ENCODE results near the gene MTARC2. TPM values are rescaled to one million over a fixed set of nuclear protein-coding genes. Genes with fewer than 3 reads are reported as not detected.
"Not testable (repeated sequence)": the region's sequence is repeated elsewhere in the genome, so short reads cannot be mapped to it uniquely, and the experiment has no call there.

MTARC2 gene
- total and polyA plus RNA-seq, 2 experiments from 2014 or later: 36.4 to 54.5 TPM

DNA sequence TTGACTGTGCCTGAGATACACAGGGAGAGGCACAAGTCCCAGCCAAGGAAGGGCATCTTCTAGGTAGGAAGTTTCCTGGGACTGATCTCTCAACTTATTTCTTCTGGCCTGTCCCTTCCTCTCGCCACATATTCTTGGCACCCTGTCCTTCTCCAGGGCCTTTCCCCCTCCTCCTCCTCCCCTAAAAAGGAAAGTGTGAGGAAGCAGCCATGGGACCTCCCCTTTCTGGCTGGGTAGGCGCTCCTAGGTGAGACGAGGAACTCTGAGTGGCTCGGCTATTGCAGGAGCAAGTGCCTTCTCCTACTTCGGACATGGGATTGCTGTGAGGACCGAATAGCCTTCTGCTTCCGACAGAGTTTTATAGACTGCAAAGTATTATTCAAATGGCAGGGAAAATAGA lies 15.5 kb upstream of the MTARC2 start:
- no peak for DNase-seq (ENCODE audit: low read depth in 1 of 2, low spot score in 1 of 2)
- H3K9me3 ChIP-seq (ENCODE audit: low read depth): no peaks in the 10 kb centered on the region
- TF ChIP-seq CTCF (IDR thresholded peaks at IDR 0.05; ENCODE audit: low read depth, low read length): no peak
- no peak overlapping the region for H3K4me3 ChIP-seq
- H3K4me1 ChIP-seq (ENCODE audit: low read depth): no peaks in the 10 kb centered on the region
- no peaks in the 10 kb centered on the region for H3K36me3 ChIP-seq
- no peaks in the 10 kb centered on the region for H3K27me3 ChIP-seq
- no peak overlapping the region for H3K27ac ChIP-seq

DNA sequence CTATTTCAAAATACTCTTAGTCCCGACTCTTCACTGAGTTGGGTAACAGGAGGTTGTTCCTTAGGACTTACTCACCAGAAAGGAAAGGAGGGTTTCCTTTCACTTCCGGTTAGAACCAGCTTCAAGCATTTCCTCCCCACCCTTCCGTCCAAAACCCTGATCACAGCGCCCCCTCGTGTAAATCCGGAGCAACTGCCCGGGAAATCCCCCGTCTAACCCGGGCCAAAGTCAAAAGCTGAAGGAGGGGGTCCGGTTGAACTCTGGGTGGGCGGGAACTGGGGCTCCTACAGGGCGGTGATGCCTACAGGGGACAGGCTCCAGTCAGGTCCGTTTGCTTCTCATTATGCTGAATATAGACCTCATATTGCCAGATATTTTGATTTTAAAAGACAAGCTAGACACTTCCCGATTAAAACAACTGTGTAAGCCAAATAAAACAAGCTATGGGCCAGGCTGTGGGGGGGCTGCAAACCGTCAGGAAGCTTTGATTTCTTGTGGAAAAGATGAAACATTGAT lies 15.0 kb upstream of the MTARC2 start:
- TF ChIP-seq CTCF (IDR thresholded peaks at IDR 0.05; ENCODE audit: low read depth, low read length): peak; percentile 84
- DNase-seq (ENCODE audit: low read depth in 1 of 2, low spot score in 1 of 2): peak; percentile 80 to 97
- no peak overlapping the region for H3K4me3 ChIP-seq

GRCh38 chr1:220734571-220735326 lies 13.4 kb upstream of the MTARC2 start:
- no peaks in the 10 kb centered on the region for H3K9me3 ChIP-seq (ENCODE audit: low read depth)
- H3K27ac ChIP-seq: no peak overlapping the region
- no peak overlapping the region for H3K4me3 ChIP-seq
- no peak for TF ChIP-seq CTCF (IDR thresholded peaks at IDR 0.05; ENCODE audit: low read depth, low read length)
- no peaks in the 10 kb centered on the region for H3K36me3 ChIP-seq
- no peaks in the 10 kb centered on the region for H3K4me1 ChIP-seq (ENCODE audit: low read depth)
- H3K27me3 ChIP-seq: no peaks in the 10 kb centered on the region
- peak in 1 of 2 donors; percentile 73 for DNase-seq (ENCODE audit: low read depth in 1 of 2, low spot score in 1 of 2)

More for the DNA sequence above, 15.0 kb upstream of the MTARC2 start:
- Histone ChIP-seq H3K9me3 (ENCODE audit: low read depth) (no peaks in the 10 kb centered on the region), H3K27ac (no peak overlapping the region), H3K27me3 (no peaks in the 10 kb centered on the region), H3K4me1 (ENCODE audit: low read depth) (no peaks in the 10 kb centered on the region), H3K36me3 (no peaks in the 10 kb centered on the region)

DNA sequence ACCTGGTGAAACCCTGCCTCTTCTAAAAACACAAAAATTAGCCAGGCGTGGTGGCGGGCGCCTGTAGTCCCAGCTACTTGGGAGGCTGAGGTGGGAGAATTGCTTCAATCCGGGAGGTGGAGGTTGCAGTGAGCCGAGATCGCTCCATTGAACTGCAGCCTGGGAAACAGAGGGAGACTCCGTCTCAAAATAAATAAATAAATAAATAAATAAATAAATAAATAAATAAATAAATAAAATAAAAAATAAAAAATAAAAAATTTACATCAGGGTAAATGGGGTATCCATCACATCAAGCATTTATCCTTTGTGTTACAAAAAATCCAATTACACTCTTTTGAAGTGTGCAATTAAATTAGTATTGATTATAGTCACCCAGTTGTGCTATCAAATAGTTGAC lies 11.8 kb upstream of the MTARC2 start:
- H3K36me3 ChIP-seq; H3K27me3 ChIP-seq; H3K4me1 ChIP-seq (ENCODE audit: low read depth); DNase-seq (ENCODE audit: low read depth in 1 of 2, low spot score in 1 of 2); H3K27ac ChIP-seq; H3K4me3 ChIP-seq; H3K9me3 ChIP-seq (ENCODE audit: low read depth): not testable (repeated sequence)

DNA sequence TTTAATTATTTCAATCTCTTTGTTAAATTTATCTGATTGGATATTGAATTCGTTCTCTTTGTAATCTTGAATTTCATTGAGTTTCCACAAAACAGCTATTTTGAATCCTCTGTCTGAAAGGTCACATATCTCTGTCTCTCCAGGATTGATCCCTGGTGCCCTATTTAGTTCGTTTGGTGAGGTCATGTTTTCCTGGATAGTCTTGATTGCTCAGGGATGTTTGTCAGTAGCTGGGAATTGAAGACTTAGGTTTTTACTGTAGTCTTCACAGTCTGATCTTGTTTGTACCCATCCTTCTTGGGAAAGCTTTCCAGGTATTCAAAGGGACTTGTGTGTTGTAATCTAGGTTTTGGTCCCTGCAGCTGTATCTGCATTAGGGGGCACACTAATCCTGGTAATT lies 6.8 kb upstream of the MTARC2 start:
- no peaks in the 10 kb centered on the region for H3K4me1 ChIP-seq (ENCODE audit: low read depth)
- H3K27ac ChIP-seq: no peak overlapping the region
- H3K4me3 ChIP-seq: no peak overlapping the region
- H3K27me3 ChIP-seq: no peaks in the 10 kb centered on the region
- TF ChIP-seq CTCF (IDR thresholded peaks at IDR 0.05; ENCODE audit: low read depth, low read length): no peak
- H3K9me3 ChIP-seq (ENCODE audit: low read depth): no peaks in the 10 kb centered on the region
- no peaks in the 10 kb centered on the region for H3K36me3 ChIP-seq
- DNase-seq (ENCODE audit: low read depth in 1 of 2, low spot score in 1 of 2): no peak

DNA sequence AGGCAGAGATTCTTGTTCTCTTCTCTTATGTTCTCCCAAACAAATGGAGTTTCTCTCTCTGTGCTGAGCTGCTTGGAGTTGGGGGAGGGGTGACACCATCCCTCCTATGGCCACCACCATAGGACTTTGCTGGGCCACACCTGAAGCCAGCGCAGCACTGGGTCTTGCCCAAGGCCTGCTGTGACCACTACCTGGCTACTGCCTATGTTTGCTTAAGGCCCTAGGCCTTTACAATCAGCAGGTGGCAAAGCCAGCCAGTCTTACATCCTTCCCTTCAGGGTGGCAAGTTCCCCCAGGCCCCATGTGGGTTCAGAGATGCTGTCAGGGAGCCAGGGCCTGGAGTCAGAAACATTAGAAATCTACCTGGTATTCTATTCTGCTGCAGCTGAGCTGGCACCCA lies 6.3 kb upstream of the MTARC2 start:
- no peak overlapping the region for H3K27ac ChIP-seq

More for the DNA sequence above, 6.3 kb upstream of the MTARC2 start:
- Histone ChIP-seq H3K36me3 (no peaks in the 10 kb centered on the region), H3K4me1 (ENCODE audit: low read depth) (no peaks in the 10 kb centered on the region), H3K27me3 (no peaks in the 10 kb centered on the region), H3K4me3 (no peak overlapping the region), H3K9me3 (ENCODE audit: low read depth) (no peaks in the 10 kb centered on the region)
- DNase-seq (ENCODE audit: low read depth in 1 of 2, low spot score in 1 of 2): no peak
- no peak for TF ChIP-seq CTCF (IDR thresholded peaks at IDR 0.05; ENCODE audit: low read depth, low read length)
